Hepatocyte (in vitro differentiated cells): ENCODE data around the gene TENT5D. TPM values are rescaled to one million over a fixed set of nuclear protein-coding genes. Genes with fewer than 3 reads are reported as not detected.
"Not testable (repeated sequence)": the region's sequence is repeated elsewhere in the genome, so short reads cannot be mapped to it uniquely, and the experiment has no call there.

Experiments used
- DNase-seq: peaks from one replicate; pipeline ENCODE4 v3.0.0-alpha.2; 2016; ENCODE audit warnings: low spot score
- H2AFZ ChIP-seq: fragments of 200-600 bp; sonication (generic); 2 replicates; pipeline ENCODE4 v1.6.0; 2016; ENCODE audit warnings: antibody characterized with exemption, mild to moderate bottlenecking
- H3K27ac ChIP-seq: fragments of 200-600 bp; sonication (generic); 2 replicates; pipeline ENCODE4 v1.5.1; 2016; ENCODE audit warnings: mild to moderate bottlenecking
- H3K27me3 ChIP-seq: fragments of 200-600 bp; sonication (generic); 2 replicates; pipeline ENCODE4 v1.6.1; 2016
- H3K36me3 ChIP-seq: fragments of 200-600 bp; sonication (generic); replicated peaks from 2 replicates; pipeline ENCODE4 v1.5.1; 2016; ENCODE audit warnings: low read depth; ENCODE audit not compliant: insufficient read depth
- H3K4me1 ChIP-seq: fragments of 200-600 bp; sonication (generic); 2 replicates; pipeline ENCODE4 v1.5.1; 2016; ENCODE audit warnings: mild to moderate bottlenecking, moderate library complexity; ENCODE audit not compliant: insufficient read depth
- H3K4me2 ChIP-seq: fragments of 200-600 bp; sonication (generic); 2 replicates; pipeline ENCODE4 v1.6.0; 2016
- H3K4me3 ChIP-seq: fragments of 200-600 bp; sonication (generic); 2 replicates; pipeline ENCODE4 v1.5.1; 2016; ENCODE audit warnings: mild to moderate bottlenecking
- H3K79me2 ChIP-seq: fragments of 200-600 bp; sonication (generic); 2 replicates; pipeline ENCODE4 v1.6.0; 2017; ENCODE audit warnings: mild to moderate bottlenecking
- H3K9me2 ChIP-seq: fragments of 200-600 bp; sonication (generic); replicated peaks from 2 replicates; pipeline ENCODE4 v1.6.0; 2017; ENCODE audit warnings: mild to moderate bottlenecking; ENCODE audit not compliant: insufficient read depth
- H3K9me3 ChIP-seq: fragments of 200-600 bp; sonication (generic); 2 replicates; pipeline ENCODE4 v1.5.1; 2016; ENCODE audit warnings: low read depth, mild to moderate bottlenecking
- H4K20me1 ChIP-seq: fragments of 200-600 bp; sonication (generic); 2 replicates; pipeline ENCODE4 v1.6.0; 2016; ENCODE audit warnings: mild to moderate bottlenecking; ENCODE audit not compliant: insufficient read depth, poor library complexity, severe bottlenecking
- CTCF ChIP-seq: fragments of 200-600 bp; sonication (generic); IDR thresholded peaks from 2 replicates; pipeline ENCODE4 v1.5.1; 2016; ENCODE audit warnings: antibody characterized with exemption, mild to moderate bottlenecking; ENCODE audit not compliant: poor library complexity
- EZH2 ChIP-seq: fragments of 200-600 bp; sonication (generic); IDR thresholded peaks from 2 replicates; pipeline ENCODE4 v1.6.1; 2016; ENCODE audit warnings: antibody characterized with exemption, mild to moderate bottlenecking, borderline replicate concordance
- EZH2phosphoT487 ChIP-seq: fragments of 200-600 bp; sonication (generic); IDR thresholded peaks from one replicate; pipeline ENCODE4 v1.6.1; 2018; ENCODE audit warnings: antibody characterized with exemption, mild to moderate bottlenecking, low read depth, moderate library complexity; ENCODE audit not compliant: unreplicated experiment, severe bottlenecking
- WGBS: methylation state at CpG from one replicate; pipeline ENCODE4 v1.1.6; 2016; ENCODE audit warnings: low lambda C conversion rate; ENCODE audit errors: missing lambda C conversion rate; 5-methylcytosine and 5-hydroxymethylcytosine counted together
- polyA plus RNA-seq: library from polyadenylated mRNA; unstranded; fragments of >200 nt; fragmentation: Nextera tagmentation; extraction: Ambion mirVana; gene quantifications from 2 replicates; pipeline ENCODE4 v1.2.1, GENCODE V29; 2016
- total RNA-seq: library from RNA; depleted of rRNA; stranded (reverse); fragments of >200 nt; gene quantifications from 2 replicates; pipeline ENCODE4 v1.2.3, GENCODE V29; 2014

TENT5D gene
- total RNA-seq, result 0.03 and 0.40 TPM in 2 replicates
- polyA plus RNA-seq, result not detected in 2 replicates

- Histone ChIP-seq H3K9me3 (no peaks in the 10 kb centered on the region), H3K4me2 (no peak within 1 kb of the TSS), H3K4me3 (no peak within 1 kb of the TSS), H3K9me2 (no peaks in the 10 kb centered on the region), H3K27ac (no peak within 1 kb of the TSS), H3K36me3 (no peaks in the 10 kb centered on the region), H2AFZ (no peak within 1 kb of the TSS), H4K20me1 (no peaks in the 10 kb centered on the region), H3K79me2 (no peaks in the 10 kb centered on the region), H3K4me1 (no peaks in the 10 kb centered on the region), H3K27me3 (no peaks in the 10 kb centered on the region)
- TF ChIP-seq EZH2phosphoT487 (no peak), CTCF (no peak)
- no peak for DNase-seq
Measured at GRCh38 chrX:80420147-80420546, at the start of gene TENT5D. Gene TENT5D (plus strand): TSS chrX:80420447. CDS start chrX:80442540, 22,093 bp downstream.

GRCh38 chrX:80385651-80386050 is 34.6 kb upstream of the TENT5D start:
- not testable (repeated sequence) for H2AFZ ChIP-seq, H3K36me3 ChIP-seq, H3K27me3 ChIP-seq, H3K9me2 ChIP-seq, H3K4me3 ChIP-seq, H3K4me1 ChIP-seq, H4K20me1 ChIP-seq, H3K9me3 ChIP-seq, H3K4me2 ChIP-seq, H3K79me2 ChIP-seq, H3K27ac ChIP-seq, DNase-seq
- WGBS, result 67% methylated on average over 1 of the region's 1 CpG

- Histone ChIP-seq H3K9me3 (no peaks in the 10 kb centered on the region), H3K4me2 (no peak overlapping the region), H3K4me1 (no peaks in the 10 kb centered on the region), H3K79me2 (no peaks in the 10 kb centered on the region), H3K27ac (no peak overlapping the region), H4K20me1 (no peaks in the 10 kb centered on the region), H3K9me2 (no peaks in the 10 kb centered on the region), H3K4me3 (no peak overlapping the region), H3K36me3 (no peaks in the 10 kb centered on the region), H3K27me3 (no peaks in the 10 kb centered on the region), H2AFZ (no peak overlapping the region)
- WGBS, result 83% methylated on average over 1 of the region's 1 CpG
- no peak for DNase-seq
- no peak for TF ChIP-seq EZH2
- TF ChIP-seq CTCF, result no peak
- TF ChIP-seq EZH2phosphoT487, result no peak
Measured at GRCh38 chrX:80388206-80388605, 32.0 kb upstream of the TENT5D start.

- DNase-seq, result no peak
- 69% methylated on average over 6 of the region's 6 CpGs for WGBS
- Histone ChIP-seq H3K79me2 (no peaks in the 10 kb centered on the region), H4K20me1 (no peaks in the 10 kb centered on the region), H3K27ac (no peak overlapping the region), H2AFZ (no peak overlapping the region), H3K36me3 (no peaks in the 10 kb centered on the region), H3K4me3 (no peak overlapping the region), H3K4me2 (no peak overlapping the region), H3K9me2 (no peaks in the 10 kb centered on the region), H3K27me3 (no peaks in the 10 kb centered on the region), H3K4me1 (no peaks in the 10 kb centered on the region), H3K9me3 (no peaks in the 10 kb centered on the region)
- TF ChIP-seq EZH2 (no peak), EZH2phosphoT487 (no peak), CTCF (no peak)
Measured at GRCh38 chrX:80412042-80412441, 8.2 kb upstream of the TENT5D start.
